OCI-LY1 (cell line): ENCODE results near the gene B3GNT3.
A peak's percentile ranks its signal among the peaks of the same experiment; 100 is the strongest.

Experiments
- H2AFZ ChIP-seq: fragments of 200-600 bp; sonication (generic), shearing (Covaris generic); 2 replicates; pipeline ENCODE4 v1.6.0; 2014; ENCODE audit warnings: antibody characterized with exemption, mild to moderate bottlenecking, low read length
- H3F3A ChIP-seq: fragments of 200-600 bp; sonication (generic), shearing (Covaris generic); 2 replicates; pipeline ENCODE4 v1.6.0; 2014; ENCODE audit warnings: mild to moderate bottlenecking, antibody characterized with exemption, low read length, moderate library complexity; ENCODE audit not compliant: insufficient read depth
- H3K27ac ChIP-seq: fragments of 200-600 bp; sonication (generic); 2 replicates; pipeline ENCODE4 v1.5.1; 2014; ENCODE audit warnings: low read length, mixed run types, mild to moderate bottlenecking, low read depth; ENCODE audit not compliant: poor library complexity, severe bottlenecking
- H3K27me3 ChIP-seq: fragments of 200-600 bp; sonication (generic); 2 replicates; pipeline ENCODE4 v1.6.0; 2014; ENCODE audit warnings: antibody characterized with exemption, mild to moderate bottlenecking, low read length, moderate library complexity; ENCODE audit not compliant: insufficient read depth
- H3K36me3 ChIP-seq: fragments of 200-600 bp; sonication (generic); 2 replicates; pipeline ENCODE4 v1.6.1; 2014; ENCODE audit warnings: mild to moderate bottlenecking, antibody characterized with exemption, low read length, moderate library complexity, mixed read lengths; ENCODE audit not compliant: insufficient read depth
- H3K4me1 ChIP-seq: fragments of 200-600 bp; sonication (generic); 2 replicates; pipeline ENCODE4 v1.5.1; 2014; ENCODE audit warnings: mild to moderate bottlenecking, low read length, moderate library complexity; ENCODE audit not compliant: insufficient read depth, severe bottlenecking
- H3K4me2 ChIP-seq: fragments of 200-600 bp; sonication (generic), shearing (Covaris generic); 2 replicates; pipeline ENCODE4 v1.6.1; 2014; ENCODE audit warnings: low read length
- H3K4me3 ChIP-seq: fragments of 200-600 bp; sonication (generic); 2 replicates; pipeline ENCODE4 v1.5.1; 2014; ENCODE audit warnings: low read length, low read depth, mild to moderate bottlenecking, mixed read lengths; ENCODE audit not compliant: poor library complexity, severe bottlenecking
- H3K79me2 ChIP-seq: fragments of 200-600 bp; shearing (Covaris generic); 2 replicates; pipeline ENCODE4 v1.6.1; 2016; ENCODE audit warnings: mixed run types, low read length, mixed read lengths; ENCODE audit not compliant: insufficient read depth
- H3K9ac ChIP-seq: fragments of 200-600 bp; sonication (generic), shearing (Covaris generic); 2 replicates; pipeline ENCODE4 v1.6.1; 2014; ENCODE audit warnings: mild to moderate bottlenecking, low read length, mixed read lengths
- H3K9me2 ChIP-seq: fragments of 200-600 bp; sonication (generic), shearing (Covaris generic); 2 replicates; pipeline ENCODE4 v1.6.1; 2014; ENCODE audit warnings: low read depth, mild to moderate bottlenecking, low read length, mixed read lengths
- H3K9me3 ChIP-seq: fragments of 200-600 bp; shearing (Covaris generic); 2 replicates; pipeline ENCODE4 v1.6.1; 2014; ENCODE audit warnings: low read length, mixed read lengths
- H4K20me1 ChIP-seq: fragments of 200-600 bp; sonication (generic), shearing (Covaris generic); 2 replicates; pipeline ENCODE4 v1.6.0; 2016; ENCODE audit warnings: mild to moderate bottlenecking, low read length; ENCODE audit not compliant: insufficient read depth
- EZH2 ChIP-seq: fragments of 200-600 bp; sonication (generic), shearing (Covaris generic); IDR thresholded peaks from 2 replicates; pipeline ENCODE4 v1.8.0; 2017; ENCODE audit warnings: borderline replicate concordance, mixed run types, mild to moderate bottlenecking, antibody characterized with exemption, low read length, moderate library complexity, mixed read lengths
- TF ChIP-seq, protein P1 (sequence below): fragments of 200-600 bp; sonication (generic), shearing (Covaris generic); IDR thresholded peaks from 2 replicates; pipeline ENCODE4 v1.5.1; 2017; ENCODE audit warnings: mild to moderate bottlenecking, antibody characterized with exemption, low read length, moderate library complexity, mixed read lengths

B3GNT3 gene, protein sequence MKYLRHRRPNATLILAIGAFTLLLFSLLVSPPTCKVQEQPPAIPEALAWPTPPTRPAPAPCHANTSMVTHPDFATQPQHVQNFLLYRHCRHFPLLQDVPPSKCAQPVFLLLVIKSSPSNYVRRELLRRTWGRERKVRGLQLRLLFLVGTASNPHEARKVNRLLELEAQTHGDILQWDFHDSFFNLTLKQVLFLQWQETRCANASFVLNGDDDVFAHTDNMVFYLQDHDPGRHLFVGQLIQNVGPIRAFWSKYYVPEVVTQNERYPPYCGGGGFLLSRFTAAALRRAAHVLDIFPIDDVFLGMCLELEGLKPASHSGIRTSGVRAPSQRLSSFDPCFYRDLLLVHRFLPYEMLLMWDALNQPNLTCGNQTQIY

DNA sequence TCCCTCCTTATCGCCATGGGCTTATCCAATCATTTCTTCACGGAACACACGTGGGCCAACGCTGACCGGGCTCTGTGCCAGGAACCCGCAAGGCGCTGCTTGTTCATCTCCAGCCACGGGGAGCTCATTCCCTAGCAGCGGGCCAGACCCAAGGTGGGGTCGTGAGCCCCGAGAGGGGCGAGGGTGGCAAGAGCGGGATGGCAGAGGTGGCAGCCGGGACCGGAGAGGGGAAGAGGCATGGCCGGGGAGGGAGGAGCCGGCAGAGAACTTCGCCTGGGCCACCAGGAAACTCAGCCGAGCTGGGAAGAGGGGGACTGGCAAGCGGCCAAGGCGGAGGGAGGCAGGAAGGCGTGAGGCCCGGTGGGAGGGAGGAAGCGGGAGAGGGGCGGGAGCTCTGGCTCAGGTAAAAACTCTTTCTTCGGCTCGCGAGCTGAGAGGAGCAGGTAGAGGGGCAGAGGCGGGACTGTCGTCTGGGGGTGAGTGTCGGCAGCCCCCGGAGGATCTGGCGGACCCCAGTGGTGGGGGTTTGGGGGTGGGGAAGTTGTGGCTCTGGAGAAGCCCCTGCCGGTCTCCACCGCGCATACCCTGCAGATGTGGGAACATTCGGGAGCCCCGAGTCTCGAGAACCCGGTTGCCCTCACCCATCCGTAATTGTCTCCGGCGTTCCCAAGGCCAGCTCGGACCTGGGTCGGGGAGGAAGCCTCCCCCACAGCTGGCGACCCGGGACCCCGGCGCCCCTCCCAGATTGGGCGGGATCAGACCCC, at the start of gene B3GNT3:
TSS of gene B3GNT3 (plus strand) at position 408 of the 764 bp plus-strand sequence. CDS start 12,670 bp downstream, outside the sequence.
- H3F3A ChIP-seq, result no peaks in the 10 kb centered on the region
- H3K4me3 ChIP-seq, result no peak within 1 kb of the TSS
- no peak within 1 kb of the TSS for H3K27ac ChIP-seq
- no peaks in the 10 kb centered on the region for H3K9me3 ChIP-seq
- H3K36me3 ChIP-seq, result no peaks in the 10 kb centered on the region
- no peak within 1 kb of the TSS for H3K4me2 ChIP-seq
- H3K9ac ChIP-seq, result no peak within 1 kb of the TSS
- H3K27me3 ChIP-seq, result peaks cover 3% of the 10 kb centered on the region; the same call in 1 of the 2 replicates
- no peaks in the 10 kb centered on the region for H3K9me2 ChIP-seq
- H2AFZ ChIP-seq, result no peak within 1 kb of the TSS
- no peaks in the 10 kb centered on the region for H3K79me2 ChIP-seq
- no peaks in the 10 kb centered on the region for H3K4me1 ChIP-seq
- no peaks in the 10 kb centered on the region for H4K20me1 ChIP-seq
- TF ChIP-seq, protein P1, sequence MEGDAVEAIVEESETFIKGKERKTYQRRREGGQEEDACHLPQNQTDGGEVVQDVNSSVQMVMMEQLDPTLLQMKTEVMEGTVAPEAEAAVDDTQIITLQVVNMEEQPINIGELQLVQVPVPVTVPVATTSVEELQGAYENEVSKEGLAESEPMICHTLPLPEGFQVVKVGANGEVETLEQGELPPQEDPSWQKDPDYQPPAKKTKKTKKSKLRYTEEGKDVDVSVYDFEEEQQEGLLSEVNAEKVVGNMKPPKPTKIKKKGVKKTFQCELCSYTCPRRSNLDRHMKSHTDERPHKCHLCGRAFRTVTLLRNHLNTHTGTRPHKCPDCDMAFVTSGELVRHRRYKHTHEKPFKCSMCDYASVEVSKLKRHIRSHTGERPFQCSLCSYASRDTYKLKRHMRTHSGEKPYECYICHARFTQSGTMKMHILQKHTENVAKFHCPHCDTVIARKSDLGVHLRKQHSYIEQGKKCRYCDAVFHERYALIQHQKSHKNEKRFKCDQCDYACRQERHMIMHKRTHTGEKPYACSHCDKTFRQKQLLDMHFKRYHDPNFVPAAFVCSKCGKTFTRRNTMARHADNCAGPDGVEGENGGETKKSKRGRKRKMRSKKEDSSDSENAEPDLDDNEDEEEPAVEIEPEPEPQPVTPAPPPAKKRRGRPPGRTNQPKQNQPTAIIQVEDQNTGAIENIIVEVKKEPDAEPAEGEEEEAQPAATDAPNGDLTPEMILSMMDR, result no peak
- TF ChIP-seq EZH2, result no peak

DNA sequence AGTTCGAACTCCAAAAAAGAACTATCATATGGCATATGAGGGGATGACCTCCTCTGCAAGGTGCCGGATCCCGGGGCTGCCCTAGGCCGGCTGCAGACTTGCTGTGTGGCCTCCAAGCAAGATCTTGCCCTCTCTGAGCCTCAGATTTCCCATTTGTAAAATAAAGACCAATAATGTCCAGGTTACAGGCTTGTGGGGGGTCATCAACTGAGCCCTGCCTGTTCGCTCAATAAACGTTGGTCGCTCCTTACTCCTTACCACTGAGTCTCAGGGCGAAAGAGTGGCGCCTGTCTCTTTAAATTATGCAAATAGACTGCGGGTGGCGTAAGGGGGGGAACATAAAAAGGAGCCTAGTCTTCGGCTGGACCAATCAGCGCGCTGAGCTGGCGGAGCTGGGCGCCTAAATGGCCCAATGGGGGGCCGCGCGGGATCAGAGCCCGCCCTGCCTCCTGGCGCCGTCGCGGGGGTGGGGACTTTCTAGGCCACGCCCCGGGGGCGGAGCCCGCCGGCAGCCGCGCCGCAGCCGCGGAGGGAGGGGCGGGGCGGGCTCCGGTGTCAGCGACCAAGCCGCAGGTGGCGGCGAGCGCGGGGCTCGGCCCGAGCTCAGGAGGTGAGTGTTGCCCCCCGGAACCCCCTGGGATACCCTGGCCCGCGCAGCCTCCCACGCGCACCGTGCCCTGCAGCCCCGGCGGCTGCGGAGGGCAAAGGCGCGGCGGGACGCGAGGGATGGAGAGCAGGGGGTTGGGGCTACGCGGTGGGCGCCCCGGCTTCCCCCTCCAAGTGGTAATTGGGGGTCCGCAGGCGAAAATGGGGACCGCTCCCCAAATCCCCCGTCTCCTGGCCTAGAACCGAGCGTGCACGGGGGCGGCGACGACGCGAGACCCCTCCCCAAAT, 47.5 kb upstream of the B3GNT3 start:
- Histone ChIP-seq H3K9ac (peak overlapping the region; percentile 91), H3K4me2 (peak overlapping the region; percentile 96), H3K4me1 (peaks cover 50% of the 10 kb centered on the region), H3F3A (peaks cover 5% of the 10 kb centered on the region; the same call in 1 of the 2 replicates), H4K20me1 (no peaks in the 10 kb centered on the region), H3K27ac (peak overlapping the region; percentile 95), H3K9me2 (no peaks in the 10 kb centered on the region), H3K36me3 (peaks cover under 1% of the 10 kb centered on the region; the same call in 1 of the 2 replicates), H3K79me2 (0 out of 2 replicates have a peak, but pooled peaks cover 13% of the 10 kb centered on the region), H3K4me3 (peak overlapping the region; percentile 77), H3K9me3 (no peaks in the 10 kb centered on the region), H2AFZ (no peak overlapping the region), H3K27me3 (no peaks in the 10 kb centered on the region)
- no peak for TF ChIP-seq EZH2
- TF ChIP-seq, protein P1, result no peak
